Smooth muscle cell (in vitro differentiated cells): ENCODE data around the gene TLR8. TPM values are rescaled to one million over a fixed set of nuclear protein-coding genes. Genes with fewer than 3 reads are reported as not detected.

ENCODE experiments used
- DNase-seq: peaks from one replicate; lab custom pipeline; 2025; ENCODE audit not compliant: unreplicated experiment; lab: John Stamatoyannopoulos, UW
- H2AFZ ChIP-seq: fragments of 200-600 bp; sonication (generic); 2 replicates; pipeline ENCODE4 v1.6.0; 2016; ENCODE audit warnings: antibody characterized with exemption, low read depth, mild to moderate bottlenecking
- H3F3A ChIP-seq: fragments of 200-600 bp; sonication (generic); 2 replicates; pipeline ENCODE4 v1.6.0; 2017; ENCODE audit warnings: antibody characterized with exemption, low read depth
- H3K27ac ChIP-seq: fragments of 200-600 bp; sonication (generic); 2 replicates; pipeline ENCODE4 v1.5.1; 2016; ENCODE audit warnings: low read depth, mild to moderate bottlenecking
- H3K27me3 ChIP-seq: fragments of 200-600 bp; sonication (generic); 2 replicates; pipeline ENCODE4 v1.6.1; 2016; ENCODE audit warnings: low read depth, mild to moderate bottlenecking
- H3K36me3 ChIP-seq: fragments of 200-600 bp; sonication (generic); 2 replicates; pipeline ENCODE4 v1.5.1; 2016; ENCODE audit warnings: low read depth
- H3K4me1 ChIP-seq: fragments of 200-600 bp; sonication (generic); 2 replicates; pipeline ENCODE4 v1.5.1; 2016; ENCODE audit warnings: low read depth
- H3K4me2 ChIP-seq: fragments of 200-600 bp; sonication (generic); 2 replicates; pipeline ENCODE4 v1.6.0; 2016; ENCODE audit warnings: mild to moderate bottlenecking
- H3K4me3 ChIP-seq: fragments of 200-600 bp; sonication (generic); 2 replicates; pipeline ENCODE4 v1.5.1; 2016; ENCODE audit warnings: mild to moderate bottlenecking
- H3K79me2 ChIP-seq: fragments of 200-600 bp; sonication (generic); 2 replicates; pipeline ENCODE4 v1.6.0; 2016; ENCODE audit warnings: low read depth, mild to moderate bottlenecking
- H3K9ac ChIP-seq: fragments of 200-600 bp; sonication (generic); 2 replicates; pipeline ENCODE4 v1.6.0; 2016; ENCODE audit warnings: low read depth
- H3K9me3 ChIP-seq: fragments of 200-600 bp; sonication (generic); replicated peaks from 2 replicates; pipeline ENCODE4 v1.5.1; 2016; ENCODE audit warnings: low read depth
- H4K20me1 ChIP-seq: fragments of 200-600 bp; sonication (generic); 2 replicates; pipeline ENCODE4 v1.6.0; 2016; ENCODE audit warnings: low read depth
- whole genome bisulfite sequencing: methylation state at CpG from one replicate; pipeline ENCODE4 v1.1.7; 2016; ENCODE audit warnings: low lambda C conversion rate; 5-methylcytosine and 5-hydroxymethylcytosine counted together
- polyA plus RNA-seq: library from polyadenylated mRNA; unstranded; fragments of >200 nt; fragmentation: Nextera tagmentation; extraction: Ambion mirVana; gene quantifications from 2 replicates; pipeline ENCODE4 v1.2.1, GENCODE V29; 2016
- total RNA-seq: library from RNA; depleted of rRNA; stranded (reverse); fragments of >200 nt; gene quantifications from 2 replicates; pipeline ENCODE4 v1.2.3, GENCODE V29; 2014
- TF ChIP-seq, protein P1 (sequence below): fragments of 200-600 bp; sonication (generic); IDR thresholded peaks from 2 replicates; pipeline ENCODE4 v1.5.1; 2017; ENCODE audit warnings: borderline replicate concordance, mild to moderate bottlenecking, antibody characterized with exemption; ENCODE audit not compliant: insufficient read depth, poor library complexity, severe bottlenecking

TLR8 gene
- total and polyA plus RNA-seq, 2 experiments from 2014 or later = not detected

- Histone ChIP-seq H3K4me2 (no peak overlapping the region), H3F3A (peaks cover 21% of the 10 kb centered on the region), H2AFZ (no peak overlapping the region), H3K79me2 (peaks cover 31% of the 10 kb centered on the region), H3K9me3 (no peaks in the 10 kb centered on the region), H3K36me3 (no peaks in the 10 kb centered on the region), H3K27ac (no peak overlapping the region), H3K4me1 (peaks cover 18% of the 10 kb centered on the region), H3K9ac (no peak overlapping the region), H4K20me1 (peaks cover 22% of the 10 kb centered on the region), H3K27me3 (no peaks in the 10 kb centered on the region), H3K4me3 (no peak overlapping the region)
- TF ChIP-seq, protein P1, sequence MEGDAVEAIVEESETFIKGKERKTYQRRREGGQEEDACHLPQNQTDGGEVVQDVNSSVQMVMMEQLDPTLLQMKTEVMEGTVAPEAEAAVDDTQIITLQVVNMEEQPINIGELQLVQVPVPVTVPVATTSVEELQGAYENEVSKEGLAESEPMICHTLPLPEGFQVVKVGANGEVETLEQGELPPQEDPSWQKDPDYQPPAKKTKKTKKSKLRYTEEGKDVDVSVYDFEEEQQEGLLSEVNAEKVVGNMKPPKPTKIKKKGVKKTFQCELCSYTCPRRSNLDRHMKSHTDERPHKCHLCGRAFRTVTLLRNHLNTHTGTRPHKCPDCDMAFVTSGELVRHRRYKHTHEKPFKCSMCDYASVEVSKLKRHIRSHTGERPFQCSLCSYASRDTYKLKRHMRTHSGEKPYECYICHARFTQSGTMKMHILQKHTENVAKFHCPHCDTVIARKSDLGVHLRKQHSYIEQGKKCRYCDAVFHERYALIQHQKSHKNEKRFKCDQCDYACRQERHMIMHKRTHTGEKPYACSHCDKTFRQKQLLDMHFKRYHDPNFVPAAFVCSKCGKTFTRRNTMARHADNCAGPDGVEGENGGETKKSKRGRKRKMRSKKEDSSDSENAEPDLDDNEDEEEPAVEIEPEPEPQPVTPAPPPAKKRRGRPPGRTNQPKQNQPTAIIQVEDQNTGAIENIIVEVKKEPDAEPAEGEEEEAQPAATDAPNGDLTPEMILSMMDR = no peak
- DNase-seq = no peak
- 79% methylated on average over 6 of the region's 6 CpGs for WGBS
Measured at GRCh38 chrX:12972243-12972642, 65.8 kb downstream of the TLR8 start.

Other genes with a start within 250 kb of the TLR8 start
- 22.2 and 28.0 TPM in 2 replicates for gene PRPS2, start 115.2 kb upstream of the TLR8 start, total RNA-seq
- 13.4 and 14.5 TPM in 2 replicates for gene PRPS2, start 115.2 kb upstream of the TLR8 start, polyA plus RNA-seq
- 0.27 TPM in 1 of 2 replicates, not detected in the other for gene TLR7, start 39.5 kb upstream of the TLR8 start, total RNA-seq
- gene TLR7, start 39.5 kb upstream of the TLR8 start, polyA plus RNA-seq = not detected in 2 replicates
- gene TMSB4X, start 68.5 kb downstream of the TLR8 start, total RNA-seq = 9,386 and 9,721 TPM in 2 replicates
- 11,762 and 12,637 TPM in 2 replicates for gene TMSB4X, start 68.5 kb downstream of the TLR8 start, polyA plus RNA-seq
- not detected in 2 replicates for gene FAM9C, start 138.0 kb downstream of the TLR8 start, total RNA-seq
- not detected in 2 replicates for gene FAM9C, start 138.0 kb downstream of the TLR8 start, polyA plus RNA-seq